HL-60 (cell line): ENCODE results near the gene NDUFV2.

Source experiments
- DNase-seq, 2 experiments: peaks; one replicate each; pipeline ENCODE4 v3.0.0-alpha.2; 2010 to 2020; ENCODE audit warnings: low read depth in 1 of 2, low spot score in 1 of 2
- H3K27ac ChIP-seq: fragments of 250-450 bp; sonication (Bioruptor Pico); replicated peaks from 2 replicates; pipeline ENCODE4 v1.5.1; 2020; ENCODE audit warnings: mild to moderate bottlenecking, moderate library complexity
- H3K27me3 ChIP-seq: fragments of 250-450 bp; sonication (Bioruptor Pico); 2 replicates; pipeline ENCODE4 v1.5.1; 2021; ENCODE audit warnings: mild to moderate bottlenecking, moderate library complexity; ENCODE audit not compliant: insufficient read depth, poor library complexity, severe bottlenecking
- H3K4me3 ChIP-seq: replicated peaks from 2 replicates; pipeline ENCODE4 v1.5.1; 2011; ENCODE audit warnings: mild to moderate bottlenecking, control low read depth, low read length; ENCODE audit not compliant: insufficient read depth
- GABPA ChIP-seq: IDR thresholded peaks from 2 replicates; pipeline ENCODE4 v1.6.1; 2012; ENCODE audit warnings: low read depth
- POLR2AphosphoS5 ChIP-seq: IDR thresholded peaks from 2 replicates; pipeline ENCODE4 v1.6.1; 2012; ENCODE audit warnings: low read depth
- SPI1 ChIP-seq: IDR thresholded peaks from 2 replicates; pipeline ENCODE4 v1.6.1; 2012; ENCODE audit warnings: low read depth, mild to moderate bottlenecking, borderline replicate concordance
- TF ChIP-seq, protein P1 (sequence below): IDR thresholded peaks from one replicate; pipeline ENCODE4 v1.5.1; 2011; ENCODE audit warnings: low read length, control low read depth, inconsistent platforms; ENCODE audit not compliant: insufficient read depth
- TF ChIP-seq, protein P2 (sequence below): IDR thresholded peaks from 2 replicates; pipeline ENCODE4 v1.6.1; 2012; ENCODE audit warnings: low read depth; ENCODE audit not compliant: insufficient replicate concordance

NDUFV2 gene

DNA sequence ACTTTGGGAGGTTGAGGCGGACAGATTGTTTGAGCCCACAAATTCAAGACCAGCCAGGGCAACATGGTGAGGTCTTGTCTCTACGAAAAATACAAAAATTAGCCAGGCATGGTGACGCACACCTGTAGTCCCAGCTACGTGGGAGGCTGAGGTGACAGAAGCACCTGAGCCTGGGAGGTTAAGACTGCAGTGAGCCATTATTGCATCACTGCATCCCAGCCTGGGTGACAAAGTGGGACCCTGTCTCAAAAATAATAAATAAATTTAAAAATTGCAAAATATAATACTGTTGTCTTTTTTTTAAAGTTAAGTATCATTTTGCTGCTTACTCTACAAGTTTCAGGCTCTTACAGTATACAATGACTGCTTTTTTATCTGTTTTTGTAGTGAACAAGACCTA lies 30.1 kb downstream of the NDUFV2 start:
- Histone ChIP-seq H3K4me3 (no peak overlapping the region), H3K27ac (no peak overlapping the region), H3K27me3 (no peaks in the 10 kb centered on the region)
- DNase-seq: no peak
- no peak for TF ChIP-seq SPI1

DNA sequence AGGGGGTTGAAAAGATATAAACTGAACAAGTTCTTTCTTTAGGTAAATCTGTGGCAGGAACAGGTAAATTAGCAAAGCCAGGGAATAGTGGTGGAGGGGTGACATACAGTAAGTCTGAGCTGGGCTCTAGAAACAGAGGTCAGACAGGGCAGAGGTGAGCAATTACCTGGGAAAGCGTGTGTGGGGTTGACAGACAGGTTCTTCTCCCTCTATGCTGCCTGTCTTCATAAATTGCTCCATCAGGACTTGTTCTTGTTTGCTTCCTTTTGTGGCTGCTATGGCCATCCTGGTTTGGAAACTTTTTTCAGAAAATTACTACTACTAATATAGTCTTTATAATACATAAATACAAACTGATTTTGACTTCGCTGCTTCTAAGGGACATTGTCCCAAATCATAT lies 30.7 kb downstream of the NDUFV2 start:
- Histone ChIP-seq H3K27ac (no peak overlapping the region), H3K4me3 (no peak overlapping the region), H3K27me3 (no peaks in the 10 kb centered on the region)
- TF ChIP-seq SPI1 (no peak), GABPA (no peak), POLR2AphosphoS5 (no peak)
- TF ChIP-seq, protein P1, sequence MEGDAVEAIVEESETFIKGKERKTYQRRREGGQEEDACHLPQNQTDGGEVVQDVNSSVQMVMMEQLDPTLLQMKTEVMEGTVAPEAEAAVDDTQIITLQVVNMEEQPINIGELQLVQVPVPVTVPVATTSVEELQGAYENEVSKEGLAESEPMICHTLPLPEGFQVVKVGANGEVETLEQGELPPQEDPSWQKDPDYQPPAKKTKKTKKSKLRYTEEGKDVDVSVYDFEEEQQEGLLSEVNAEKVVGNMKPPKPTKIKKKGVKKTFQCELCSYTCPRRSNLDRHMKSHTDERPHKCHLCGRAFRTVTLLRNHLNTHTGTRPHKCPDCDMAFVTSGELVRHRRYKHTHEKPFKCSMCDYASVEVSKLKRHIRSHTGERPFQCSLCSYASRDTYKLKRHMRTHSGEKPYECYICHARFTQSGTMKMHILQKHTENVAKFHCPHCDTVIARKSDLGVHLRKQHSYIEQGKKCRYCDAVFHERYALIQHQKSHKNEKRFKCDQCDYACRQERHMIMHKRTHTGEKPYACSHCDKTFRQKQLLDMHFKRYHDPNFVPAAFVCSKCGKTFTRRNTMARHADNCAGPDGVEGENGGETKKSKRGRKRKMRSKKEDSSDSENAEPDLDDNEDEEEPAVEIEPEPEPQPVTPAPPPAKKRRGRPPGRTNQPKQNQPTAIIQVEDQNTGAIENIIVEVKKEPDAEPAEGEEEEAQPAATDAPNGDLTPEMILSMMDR: no peak
- TF ChIP-seq, protein P2, sequence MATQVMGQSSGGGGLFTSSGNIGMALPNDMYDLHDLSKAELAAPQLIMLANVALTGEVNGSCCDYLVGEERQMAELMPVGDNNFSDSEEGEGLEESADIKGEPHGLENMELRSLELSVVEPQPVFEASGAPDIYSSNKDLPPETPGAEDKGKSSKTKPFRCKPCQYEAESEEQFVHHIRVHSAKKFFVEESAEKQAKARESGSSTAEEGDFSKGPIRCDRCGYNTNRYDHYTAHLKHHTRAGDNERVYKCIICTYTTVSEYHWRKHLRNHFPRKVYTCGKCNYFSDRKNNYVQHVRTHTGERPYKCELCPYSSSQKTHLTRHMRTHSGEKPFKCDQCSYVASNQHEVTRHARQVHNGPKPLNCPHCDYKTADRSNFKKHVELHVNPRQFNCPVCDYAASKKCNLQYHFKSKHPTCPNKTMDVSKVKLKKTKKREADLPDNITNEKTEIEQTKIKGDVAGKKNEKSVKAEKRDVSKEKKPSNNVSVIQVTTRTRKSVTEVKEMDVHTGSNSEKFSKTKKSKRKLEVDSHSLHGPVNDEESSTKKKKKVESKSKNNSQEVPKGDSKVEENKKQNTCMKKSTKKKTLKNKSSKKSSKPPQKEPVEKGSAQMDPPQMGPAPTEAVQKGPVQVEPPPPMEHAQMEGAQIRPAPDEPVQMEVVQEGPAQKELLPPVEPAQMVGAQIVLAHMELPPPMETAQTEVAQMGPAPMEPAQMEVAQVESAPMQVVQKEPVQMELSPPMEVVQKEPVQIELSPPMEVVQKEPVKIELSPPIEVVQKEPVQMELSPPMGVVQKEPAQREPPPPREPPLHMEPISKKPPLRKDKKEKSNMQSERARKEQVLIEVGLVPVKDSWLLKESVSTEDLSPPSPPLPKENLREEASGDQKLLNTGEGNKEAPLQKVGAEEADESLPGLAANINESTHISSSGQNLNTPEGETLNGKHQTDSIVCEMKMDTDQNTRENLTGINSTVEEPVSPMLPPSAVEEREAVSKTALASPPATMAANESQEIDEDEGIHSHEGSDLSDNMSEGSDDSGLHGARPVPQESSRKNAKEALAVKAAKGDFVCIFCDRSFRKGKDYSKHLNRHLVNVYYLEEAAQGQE: no peak
- DNase-seq: no peak

DNA sequence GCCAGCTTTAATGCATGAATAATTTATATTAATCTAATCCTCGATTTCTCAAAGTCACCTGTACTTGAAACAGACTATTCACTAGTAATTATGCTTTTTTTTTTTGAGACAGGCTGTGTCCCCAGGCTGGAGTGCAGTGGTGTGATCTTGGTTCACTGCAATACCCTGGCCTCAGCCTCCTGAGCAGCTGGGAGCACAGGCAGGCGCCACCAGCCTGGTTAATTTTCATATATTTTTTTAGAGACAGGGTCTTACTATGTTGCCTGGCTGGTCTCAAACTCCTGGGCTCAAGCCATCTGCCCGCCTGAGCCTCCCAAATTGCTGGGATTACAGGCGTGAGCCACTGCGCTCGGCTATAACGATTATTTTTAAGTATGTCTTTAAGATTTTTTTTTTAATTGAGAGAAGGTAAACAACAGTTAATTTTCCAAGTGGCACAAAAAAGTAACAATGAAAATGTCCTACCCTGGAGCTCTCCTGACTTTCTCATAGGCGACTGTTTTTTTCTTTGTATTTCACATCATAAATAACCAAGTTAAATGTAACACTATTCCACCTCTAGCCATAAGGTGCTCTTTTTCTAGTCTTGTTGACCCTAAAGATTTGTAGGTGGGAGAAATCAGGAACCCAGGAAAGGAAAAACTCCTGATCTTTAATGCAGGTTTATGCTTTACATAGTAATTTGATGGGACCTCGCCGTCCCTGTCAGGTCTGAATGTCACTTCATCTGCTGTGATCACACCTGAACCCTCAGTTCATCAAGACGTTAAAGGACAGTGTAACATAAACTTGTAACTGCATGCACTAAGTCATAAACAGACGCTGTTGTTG lies 32.8 kb downstream of the NDUFV2 start:
- DNase-seq: no peak
- peak overlapping the region; percentile 90 for H3K27ac ChIP-seq
- TF ChIP-seq SPI1: no peak
- H3K4me3 ChIP-seq: peak overlapping the region; percentile 86
- no peaks in the 10 kb centered on the region for H3K27me3 ChIP-seq

DNA sequence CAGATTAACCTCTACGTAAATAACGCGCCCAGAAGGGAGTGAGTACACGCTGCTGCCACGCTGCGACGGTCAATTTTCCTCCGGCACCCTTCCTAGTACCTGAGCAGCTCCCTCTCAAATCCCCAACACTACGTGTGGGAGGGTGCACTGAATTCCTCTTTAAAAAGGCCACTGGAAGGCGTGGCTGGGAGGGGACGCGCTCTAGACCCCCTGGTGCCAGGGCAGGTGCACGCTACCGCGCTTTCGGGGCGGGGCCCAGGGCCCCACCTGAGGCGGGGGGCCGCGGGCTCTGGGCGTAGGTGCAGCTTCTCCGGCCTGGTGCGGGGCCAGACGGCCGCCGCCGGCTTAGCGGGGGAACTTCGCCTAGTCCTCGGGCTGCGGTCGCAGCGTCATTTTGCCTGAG lies 33.4 kb downstream of the NDUFV2 start:
- peak overlapping the region; percentile 86 for H3K4me3 ChIP-seq
- H3K27me3 ChIP-seq: no peaks in the 10 kb centered on the region
- H3K27ac ChIP-seq: peak overlapping the region; percentile 90
- peak; percentile 45 to 60 for DNase-seq
- TF ChIP-seq, protein P1: no peak
- TF ChIP-seq POLR2AphosphoS5 (peak; percentile 68), GABPA (no peak), SPI1 (no peak)

DNA sequence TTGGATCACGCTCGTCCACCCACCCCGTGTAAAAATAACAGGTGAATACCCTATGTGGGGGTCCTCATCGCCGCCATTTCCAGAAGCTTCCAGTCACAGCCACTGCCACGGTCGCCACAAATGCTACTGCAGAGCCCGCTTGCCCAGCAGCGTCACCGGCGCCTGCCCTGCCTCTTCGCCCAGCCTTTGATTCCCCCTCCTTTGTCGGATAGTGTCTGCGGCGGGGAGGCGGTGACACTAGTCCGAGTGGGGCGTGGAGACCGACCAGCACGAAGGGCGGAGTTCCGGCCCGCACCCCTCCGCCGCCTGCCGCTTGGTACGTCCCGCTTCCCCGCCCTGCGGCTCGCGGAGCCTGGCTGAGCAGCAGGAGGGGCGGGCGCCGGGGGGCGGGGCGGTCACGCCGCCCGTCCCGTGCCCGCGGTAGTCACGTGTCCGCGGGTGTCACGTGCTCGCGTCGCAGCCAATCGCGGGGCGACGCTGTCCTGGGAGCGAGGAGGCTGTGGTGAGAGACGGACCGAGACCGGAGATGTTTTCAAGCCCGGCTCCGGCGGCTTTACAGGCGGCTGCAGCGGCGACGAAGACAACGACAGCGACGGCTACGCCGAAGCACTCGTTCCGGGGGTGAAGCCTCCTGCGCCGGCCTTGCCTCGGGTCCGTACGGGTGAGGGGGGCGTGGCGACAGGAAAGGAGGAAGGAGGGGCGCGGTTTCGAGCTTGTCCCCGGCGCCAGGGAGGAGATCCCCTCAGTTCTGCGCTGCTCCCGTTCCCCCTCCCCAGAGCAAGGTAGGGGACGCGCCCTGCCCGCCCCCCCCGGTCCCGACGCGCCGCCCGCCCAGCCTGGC lies 34.0 kb downstream of the NDUFV2 start, which contains the start of gene ANKRD12:
ANKRD12 (plus strand) TSS at position 467 of the 841 bp plus-strand sequence. CDS start 45,652 bp downstream, outside the sequence.
- Histone ChIP-seq H3K27ac (peak within 1 kb of the TSS; percentile 90), H3K4me3 (peak within 1 kb of the TSS; percentile 86), H3K27me3 (no peaks in the 10 kb centered on the region)
- peak; percentile 99 to 100 for DNase-seq
- peak; percentile 45; the same call in 1 of the 2 replicates for TF ChIP-seq POLR2AphosphoS5
- peak; percentile 62 for TF ChIP-seq GABPA
- TF ChIP-seq SPI1: no peak
- TF ChIP-seq, protein P2: no peak
- TF ChIP-seq, protein P1: no peak
